ENCODE measurements around the gene CDC40.

GRCh38 chr6:110214338-110214737 is 34.1 kb downstream of the CDC40 start:
- no peak for TF ChIP-seq CTCF (IDR thresholded peaks at IDR 0.05)
- TF ChIP-seq POLR2A (IDR thresholded peaks at IDR 0.05) = no peak
